BE2C (cell line): ENCODE measurements around the gene HASPIN.
"Not testable (repeated sequence)": the region's sequence is repeated elsewhere in the genome, so short reads cannot be mapped to it uniquely, and the experiment has no call there.

Experiments used
- DNase-seq: peaks from one replicate; pipeline ENCODE4 v3.0.0-alpha.2; 2020
- H3K27me3 ChIP-seq: fragments of 250-450 bp; sonication (Bioruptor Pico); 2 replicates; pipeline ENCODE4 v1.5.1; 2020; ENCODE audit warnings: mild to moderate bottlenecking
- H3K36me3 ChIP-seq: fragments of 250-450 bp; sonication (Bioruptor Pico); 2 replicates; pipeline ENCODE4 v1.5.1; 2020; ENCODE audit warnings: mild to moderate bottlenecking
- H3K4me1 ChIP-seq: fragments of 250-450 bp; sonication (Bioruptor Pico); 2 replicates; pipeline ENCODE4 v1.5.1; 2020
- H3K4me3 ChIP-seq: 2 replicates; pipeline ENCODE4 v1.5.1; 2011; ENCODE audit warnings: low read depth, low read length
- H3K9me3 ChIP-seq: fragments of 250-450 bp; sonication (Bioruptor Pico); 2 replicates; pipeline ENCODE4 v1.5.1; 2020
- CTCF ChIP-seq: IDR thresholded peaks from 2 replicates; pipeline ENCODE4 v1.5.1; 2012; ENCODE audit warnings: mild to moderate bottlenecking, low read depth, low read length

Gene HASPIN

GRCh38 chr17:3729881-3730280, 6.2 kb downstream of the HASPIN start:
- Histone ChIP-seq H3K36me3 (no peaks in the 10 kb centered on the region; the same call in 1 of the 2 replicates), H3K4me1 (no peaks in the 10 kb centered on the region), H3K9me3 (no peaks in the 10 kb centered on the region), H3K4me3 (no peak overlapping the region), H3K27me3 (no peaks in the 10 kb centered on the region)
- no peak for DNase-seq
- TF ChIP-seq CTCF, result no peak

GRCh38 chr17:3730881-3731429, 7.3 kb downstream of the HASPIN start:
- TF ChIP-seq CTCF, result no peak
- Histone ChIP-seq H3K4me1 (no peaks in the 10 kb centered on the region), H3K9me3 (no peaks in the 10 kb centered on the region), H3K4me3 (no peak overlapping the region), H3K36me3 (no peaks in the 10 kb centered on the region; the same call in 1 of the 2 replicates), H3K27me3 (no peaks in the 10 kb centered on the region)
- no peak for DNase-seq

GRCh38 chr17:3732210-3732621, 8.5 kb downstream of the HASPIN start:
- no peaks in the 10 kb centered on the region for H3K4me1 ChIP-seq
- H3K4me3 ChIP-seq, result no peak overlapping the region
- H3K36me3 ChIP-seq, result no peaks in the 10 kb centered on the region
- TF ChIP-seq CTCF, result no peak
- no peaks in the 10 kb centered on the region for H3K27me3 ChIP-seq
- DNase-seq, result no peak
- H3K9me3 ChIP-seq, result no peaks in the 10 kb centered on the region

GRCh38 chr17:3734911-3735276, 11.2 kb downstream of the HASPIN start:
- not testable (repeated sequence) for H3K9me3 ChIP-seq, H3K36me3 ChIP-seq, H3K4me1 ChIP-seq, H3K4me3 ChIP-seq, DNase-seq, H3K27me3 ChIP-seq

GRCh38 chr17:3735515-3735914, 11.8 kb downstream of the HASPIN start:
- Histone ChIP-seq H3K27me3 (no peaks in the 10 kb centered on the region), H3K4me3 (no peak overlapping the region), H3K9me3 (no peaks in the 10 kb centered on the region), H3K4me1 (no peaks in the 10 kb centered on the region), H3K36me3 (no peaks in the 10 kb centered on the region)
- DNase-seq, result no peak
- no peak for TF ChIP-seq CTCF

GRCh38 chr17:3738562-3739295, 15.0 kb downstream of the HASPIN start:
- DNase-seq, result no peak
- Histone ChIP-seq H3K36me3 (no peaks in the 10 kb centered on the region), H3K27me3 (no peaks in the 10 kb centered on the region), H3K4me1 (no peaks in the 10 kb centered on the region), H3K4me3 (no peak overlapping the region), H3K9me3 (no peaks in the 10 kb centered on the region)
- no peak for TF ChIP-seq CTCF
